ENCODE measurements around the gene NADSYN1. TPM values are rescaled to one million over a fixed set of nuclear protein-coding genes. Genes with fewer than 3 reads are reported as not detected.
A peak's percentile ranks its signal among the peaks of the same experiment; 100 is the strongest.

NADSYN1 gene
- total RNA-seq, 6 donors from 2014 or later = 46.8 to 248 (median 79.5) TPM

DNA sequence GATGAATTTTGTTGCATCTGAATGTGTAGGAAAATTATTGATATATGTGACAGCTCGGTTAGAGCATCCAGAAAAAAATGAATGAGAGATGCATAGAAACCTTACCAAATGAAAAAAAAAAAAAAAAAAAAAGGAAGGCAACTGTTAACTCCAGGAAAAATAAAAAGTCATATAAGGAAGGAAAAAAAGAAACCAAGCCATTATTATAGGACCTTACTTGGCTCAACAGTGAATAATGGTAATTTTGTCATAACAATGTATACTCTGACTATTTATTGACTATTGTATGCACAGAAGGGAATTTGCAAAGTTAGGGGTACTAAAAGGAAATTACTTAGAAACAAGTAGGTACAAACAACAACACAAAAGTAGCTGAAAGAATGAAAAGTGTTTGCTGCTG, 6.9 kb upstream of the NADSYN1 start:
- 93 to 100% methylated on average over 1 of the region's 1 CpG for WGBS, 2 donors
- Histone ChIP-seq H3K36me3 (peaks cover 8 to 39% (median 33%) of the 10 kb centered on the region in 4 donors), H3K27ac (no peak overlapping the region), H3K27me3 (no peaks in the 10 kb centered on the region), H3K9me3 (no peaks in the 10 kb centered on the region), H3K4me1 (peaks cover 18 to 30% (median 20%) of the 10 kb centered on the region in 4 donors), H3K4me3 (no peak overlapping the region)
- ATAC-seq (ENCODE audit: low FRiP score in 2 of 2) (no peak), DNase-seq (no peak)
- TF ChIP-seq EP300 (IDR thresholded peaks at IDR 0.05) (no peak), POLR2A (IDR thresholded peaks at IDR 0.05) (no peak), POLR2AphosphoS5 (IDR thresholded peaks at IDR 0.05) (no peak)
- TF ChIP-seq, protein P1, sequence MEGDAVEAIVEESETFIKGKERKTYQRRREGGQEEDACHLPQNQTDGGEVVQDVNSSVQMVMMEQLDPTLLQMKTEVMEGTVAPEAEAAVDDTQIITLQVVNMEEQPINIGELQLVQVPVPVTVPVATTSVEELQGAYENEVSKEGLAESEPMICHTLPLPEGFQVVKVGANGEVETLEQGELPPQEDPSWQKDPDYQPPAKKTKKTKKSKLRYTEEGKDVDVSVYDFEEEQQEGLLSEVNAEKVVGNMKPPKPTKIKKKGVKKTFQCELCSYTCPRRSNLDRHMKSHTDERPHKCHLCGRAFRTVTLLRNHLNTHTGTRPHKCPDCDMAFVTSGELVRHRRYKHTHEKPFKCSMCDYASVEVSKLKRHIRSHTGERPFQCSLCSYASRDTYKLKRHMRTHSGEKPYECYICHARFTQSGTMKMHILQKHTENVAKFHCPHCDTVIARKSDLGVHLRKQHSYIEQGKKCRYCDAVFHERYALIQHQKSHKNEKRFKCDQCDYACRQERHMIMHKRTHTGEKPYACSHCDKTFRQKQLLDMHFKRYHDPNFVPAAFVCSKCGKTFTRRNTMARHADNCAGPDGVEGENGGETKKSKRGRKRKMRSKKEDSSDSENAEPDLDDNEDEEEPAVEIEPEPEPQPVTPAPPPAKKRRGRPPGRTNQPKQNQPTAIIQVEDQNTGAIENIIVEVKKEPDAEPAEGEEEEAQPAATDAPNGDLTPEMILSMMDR (IDR thresholded peaks at IDR 0.05) = no peak

DNA sequence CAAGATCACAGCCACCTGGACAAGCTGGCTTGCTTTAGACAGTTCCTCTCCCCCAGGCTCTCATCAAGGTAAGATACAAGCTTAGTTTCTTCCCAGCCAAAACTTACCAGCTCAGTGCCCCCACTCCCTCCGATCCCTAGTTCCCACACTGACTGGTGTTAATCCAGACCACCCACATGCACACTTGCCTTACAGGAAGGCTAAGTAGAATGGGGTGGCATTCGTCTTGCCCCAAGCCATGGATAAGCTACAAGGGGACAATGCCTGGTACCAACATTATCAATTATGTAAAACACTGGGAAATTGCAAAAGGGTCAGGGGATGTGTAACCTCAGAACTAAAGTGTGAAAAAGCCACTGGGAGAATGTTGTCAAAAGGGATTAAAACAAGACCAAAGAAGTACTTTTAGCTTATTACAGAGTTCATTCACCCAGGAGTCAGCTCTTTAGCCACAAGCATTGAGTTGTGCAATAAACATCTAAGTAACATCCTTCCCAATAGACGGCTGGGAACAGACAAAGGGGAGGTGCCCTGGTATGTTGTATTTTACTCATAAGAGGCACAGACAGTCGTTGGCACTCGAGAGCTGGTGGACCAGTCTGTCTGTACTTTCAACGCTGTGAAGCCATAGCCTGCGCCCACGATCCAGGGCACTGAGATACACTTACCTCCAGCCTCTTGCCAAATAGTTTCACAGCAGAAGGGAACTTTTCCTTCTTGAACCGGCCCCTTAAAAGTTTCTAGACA, 5.9 kb upstream of the NADSYN1 start:
- peaks cover 27 to 37% (median 28%) of the 10 kb centered on the region in 4 donors for H3K4me1 ChIP-seq
- peak overlapping the region; percentile 67 to 91 (median 80) for H3K27ac ChIP-seq
- peak; percentile 19 to 67 for ATAC-seq (ENCODE audit: low FRiP score in 2 of 2)
- peak in 1 of 2 donors; percentile 58 for DNase-seq
- no peaks in the 10 kb centered on the region for H3K27me3 ChIP-seq
- peaks cover 8 to 30% (median 24%) of the 10 kb centered on the region in 4 donors for H3K36me3 ChIP-seq
- WGBS, 2 donors = 47% methylated on average over 9 of the region's 9 CpGs
- peak overlapping the region in 3 of 4 donors; percentile 59 to 86 (median 64) for H3K4me3 ChIP-seq
- H3K9me3 ChIP-seq = no peaks in the 10 kb centered on the region
- TF ChIP-seq POLR2A (IDR thresholded peaks at IDR 0.05) = peak in 1 of 4 donors; percentile 43
- TF ChIP-seq, protein P1 (IDR thresholded peaks at IDR 0.05) = no peak
- TF ChIP-seq POLR2AphosphoS5 (IDR thresholded peaks at IDR 0.05) = no peak
- TF ChIP-seq EP300 (IDR thresholded peaks at IDR 0.05) = no peak

DNA sequence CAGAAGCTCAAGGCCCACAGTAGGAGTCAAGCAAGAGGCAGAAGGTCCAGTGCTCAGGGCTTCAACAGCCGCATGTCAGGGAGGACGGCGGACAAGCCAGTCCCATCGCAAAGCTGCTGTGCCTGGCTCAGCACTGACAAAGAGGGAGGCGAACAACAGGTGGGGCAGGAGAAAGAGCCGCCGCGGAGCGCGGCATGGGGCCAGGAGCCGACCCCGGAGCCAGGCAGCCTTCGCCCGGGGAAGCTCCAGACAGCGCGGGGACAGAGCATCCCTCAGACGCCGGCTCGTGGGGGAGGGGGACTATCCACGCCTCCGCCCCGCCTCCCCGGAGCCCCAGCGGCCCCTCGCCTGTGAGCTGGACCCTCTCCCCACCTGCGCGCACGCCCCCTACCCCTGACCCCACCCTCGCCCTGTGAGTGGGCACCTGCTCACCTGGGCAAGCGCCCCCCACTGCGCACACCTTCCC, 5.2 kb upstream of the NADSYN1 start:
- peak overlapping the region; percentile 58 to 86 (median 62) for H3K4me3 ChIP-seq
- H3K27ac ChIP-seq = peak overlapping the region; percentile 67 to 91 (median 80)
- WGBS, 2 donors = 5% methylated on average over 8 of the region's 31 CpGs; no CpG with 5 or more reads in 1 of the 2 donors
- peak; percentile 32 for ATAC-seq (ENCODE audit: low FRiP score in 2 of 2)
- DNase-seq = peak; percentile 32 to 90
- no peaks in the 10 kb centered on the region for H3K27me3 ChIP-seq
- TF ChIP-seq, protein P1 (IDR thresholded peaks at IDR 0.05) = no peak
- TF ChIP-seq POLR2A (IDR thresholded peaks at IDR 0.05) (no peak), EP300 (IDR thresholded peaks at IDR 0.05) (no peak), POLR2AphosphoS5 (IDR thresholded peaks at IDR 0.05) (no peak)
- no peaks in the 10 kb centered on the region for H3K9me3 ChIP-seq
- peaks cover 6 to 24% (median 17%) of the 10 kb centered on the region in 4 donors for H3K36me3 ChIP-seq
- H3K4me1 ChIP-seq = peaks cover 29 to 41% (median 32%) of the 10 kb centered on the region in 4 donors

DNA sequence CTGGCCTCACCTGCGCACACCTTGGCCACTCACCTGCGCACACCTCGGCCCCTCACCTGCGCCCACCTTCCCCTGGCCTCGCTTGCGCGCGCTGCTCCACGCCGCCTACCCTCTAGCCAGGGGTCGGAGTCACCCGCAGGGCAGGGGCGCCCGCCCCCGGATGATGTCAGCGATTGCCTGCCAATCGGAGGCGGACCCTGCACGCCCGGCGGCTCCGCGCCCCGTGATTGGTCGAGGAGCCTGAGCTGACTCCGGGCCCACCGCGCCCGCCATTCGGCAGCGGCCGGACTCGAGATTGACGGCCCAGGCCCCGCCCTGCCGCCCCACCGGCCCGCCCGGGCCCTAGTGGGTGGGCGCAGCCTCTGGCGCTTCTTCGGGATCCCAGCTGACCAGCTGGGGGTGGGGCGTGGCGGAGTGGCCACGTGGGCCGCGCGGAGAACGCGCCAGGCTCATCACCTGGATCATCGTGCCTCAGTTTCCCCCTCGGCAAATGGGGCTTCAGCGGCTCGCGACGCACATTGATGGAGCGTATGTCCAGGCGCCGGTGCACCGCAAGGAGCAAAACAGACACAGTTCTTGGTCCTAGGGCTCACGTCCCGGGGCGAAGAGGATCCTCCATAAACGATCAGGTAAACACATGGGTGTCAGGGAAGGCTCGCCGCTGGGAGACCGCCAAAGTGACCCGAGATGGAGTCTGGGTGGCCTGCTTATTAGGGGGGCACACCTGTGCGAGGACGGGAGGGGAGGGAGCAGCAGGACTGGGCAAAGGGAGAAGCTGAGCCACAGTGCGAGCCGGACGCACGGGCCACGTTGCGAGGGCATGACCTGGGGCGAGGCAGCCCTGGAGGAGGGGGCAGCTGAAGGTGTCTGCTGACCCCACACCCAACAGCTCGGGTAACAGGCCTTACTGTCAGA, 4.5 kb upstream of the NADSYN1 start, which contains the start of gene DHCR7:
TSS of gene DHCR7 (minus strand) at position 137 of the 915 bp plus-strand sequence. CDS start 3,441 bp downstream, outside the sequence.
- ATAC-seq (ENCODE audit: low FRiP score in 2 of 2) (peak; percentile 89 to 92), DNase-seq (peak; percentile 98 to 99)
- Histone ChIP-seq H3K4me1 (peaks cover 29 to 41% (median 32%) of the 10 kb centered on the region in 4 donors), H3K9me3 (no peaks in the 10 kb centered on the region), H3K27ac (peak within 1 kb of the TSS; percentile 67 to 91 (median 80)), H3K4me3 (peak within 1 kb of the TSS; percentile 58 to 86 (median 62)), H3K36me3 (peaks cover 6 to 17% (median 10%) of the 10 kb centered on the region in 4 donors), H3K27me3 (no peaks in the 10 kb centered on the region)
- WGBS, 2 donors = 1 to 4% methylated on average over 5 to 48 of the region's 78 CpGs
- TF ChIP-seq EP300 (IDR thresholded peaks at IDR 0.05) (no peak), POLR2A (IDR thresholded peaks at IDR 0.05) (peak in 1 of 4 donors; percentile 72), POLR2AphosphoS5 (IDR thresholded peaks at IDR 0.05) (peak in 1 of 2 donors; percentile 65)
- TF ChIP-seq, protein P1 (IDR thresholded peaks at IDR 0.05) = peak in 3 of 6 experiments; percentile 6 to 54 (median 38)
